HG03108 (cell line): ENCODE data around the gene CENPVL2.
"Not testable (repeated sequence)": the region's sequence is repeated elsewhere in the genome, so short reads cannot be mapped to it uniquely, and the experiment has no call there.

ENCODE experiments used
- ATAC-seq: cut with Tn5 transposase; IDR thresholded peaks from one replicate; pipeline ENCODE4 v1.9.1; 2021; ENCODE audit warnings: moderate library complexity; ENCODE audit not compliant: unreplicated experiment

The CENPVL2 gene

GRCh38 chrX:51682720-51683062, at the start of gene CENPVL2:
TSS of gene CENPVL2 (minus strand) at chrX:51682831. CDS start at chrX:51682831, 0 bp downstream.
- not testable (repeated sequence) for ATAC-seq

GRCh38 chrX:51728202-51728601, 45.6 kb upstream of the CENPVL2 start:
- no peak for ATAC-seq

- ATAC-seq = not testable (repeated sequence)
These were observed 30.5 kb upstream of the CENPVL2 start for GRCh38 chrX:51712943-51713647.

DNA sequence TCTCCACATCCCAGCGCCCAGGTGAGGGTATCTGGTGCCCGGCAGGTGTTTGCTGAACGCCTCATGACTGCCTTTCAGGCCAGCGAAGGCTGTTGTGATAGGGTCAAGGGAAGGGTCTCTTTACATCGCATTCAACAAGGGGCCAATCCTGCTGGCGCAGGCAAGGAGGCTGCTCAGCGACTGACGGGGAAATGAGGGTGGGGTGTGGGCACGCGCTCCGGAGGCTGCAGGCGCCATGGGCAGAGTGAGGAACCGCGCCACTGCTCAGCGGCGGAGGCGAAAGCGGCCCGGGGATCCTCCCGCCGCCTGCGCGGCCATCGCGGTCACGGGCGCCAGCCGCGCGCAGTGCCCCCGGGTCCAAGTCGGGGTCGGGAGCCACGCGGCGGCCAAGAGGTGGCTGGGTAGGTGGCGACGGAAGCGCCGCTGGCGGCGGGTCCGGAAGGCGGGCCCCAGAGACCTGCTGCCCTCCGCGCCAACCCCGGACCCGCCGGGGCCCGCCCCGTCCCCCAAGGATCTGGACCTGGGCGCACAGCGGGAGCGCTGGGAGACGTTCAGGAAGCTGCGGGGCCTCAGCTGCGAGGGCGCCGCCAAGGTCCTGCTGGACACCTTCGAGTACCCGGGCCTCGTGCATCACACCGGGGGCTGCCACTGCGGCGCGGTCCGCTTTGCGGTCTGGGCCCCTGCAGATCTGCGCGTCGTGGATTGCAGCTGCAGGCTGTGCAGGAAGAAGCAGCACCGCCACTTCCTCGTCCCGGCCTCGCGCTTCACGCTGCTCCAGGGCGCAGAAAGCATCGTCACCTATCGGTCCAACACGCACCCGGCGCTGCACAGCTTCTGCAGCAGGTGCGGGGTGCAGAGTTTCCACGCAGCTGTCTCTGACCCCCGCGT, 27.9 kb upstream of the CENPVL2 start, which contains the start of gene CENPVL1:
TSS of gene CENPVL1 (plus strand) at position 236 of the 888 bp plus-strand sequence. CDS start at position 236, 0 bp downstream.
- not testable (repeated sequence) for ATAC-seq

- ATAC-seq = no peak
These were observed 14.8 kb upstream of the CENPVL2 start for GRCh38 chrX:51697397-51697796.

DNA sequence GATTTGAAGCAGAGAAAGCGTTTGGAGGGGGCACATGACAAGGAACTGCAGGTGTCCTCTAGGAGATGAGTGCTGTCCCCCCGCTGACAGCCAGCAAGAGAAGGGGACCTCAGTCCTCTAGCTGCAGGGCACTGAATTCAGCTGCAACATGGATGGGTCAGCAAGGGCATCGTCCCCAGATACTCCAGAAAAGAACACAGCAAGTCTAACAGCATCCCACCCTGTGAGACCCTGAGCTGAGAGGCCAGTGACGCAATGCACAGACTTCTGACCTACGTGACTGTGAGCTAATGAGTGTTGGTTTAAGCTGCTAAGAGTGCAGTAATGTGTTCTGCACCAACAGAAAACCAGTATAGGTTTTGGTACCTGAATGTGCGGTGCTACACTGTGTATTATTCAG, 11.6 kb upstream of the CENPVL2 start:
- no peak for ATAC-seq

DNA sequence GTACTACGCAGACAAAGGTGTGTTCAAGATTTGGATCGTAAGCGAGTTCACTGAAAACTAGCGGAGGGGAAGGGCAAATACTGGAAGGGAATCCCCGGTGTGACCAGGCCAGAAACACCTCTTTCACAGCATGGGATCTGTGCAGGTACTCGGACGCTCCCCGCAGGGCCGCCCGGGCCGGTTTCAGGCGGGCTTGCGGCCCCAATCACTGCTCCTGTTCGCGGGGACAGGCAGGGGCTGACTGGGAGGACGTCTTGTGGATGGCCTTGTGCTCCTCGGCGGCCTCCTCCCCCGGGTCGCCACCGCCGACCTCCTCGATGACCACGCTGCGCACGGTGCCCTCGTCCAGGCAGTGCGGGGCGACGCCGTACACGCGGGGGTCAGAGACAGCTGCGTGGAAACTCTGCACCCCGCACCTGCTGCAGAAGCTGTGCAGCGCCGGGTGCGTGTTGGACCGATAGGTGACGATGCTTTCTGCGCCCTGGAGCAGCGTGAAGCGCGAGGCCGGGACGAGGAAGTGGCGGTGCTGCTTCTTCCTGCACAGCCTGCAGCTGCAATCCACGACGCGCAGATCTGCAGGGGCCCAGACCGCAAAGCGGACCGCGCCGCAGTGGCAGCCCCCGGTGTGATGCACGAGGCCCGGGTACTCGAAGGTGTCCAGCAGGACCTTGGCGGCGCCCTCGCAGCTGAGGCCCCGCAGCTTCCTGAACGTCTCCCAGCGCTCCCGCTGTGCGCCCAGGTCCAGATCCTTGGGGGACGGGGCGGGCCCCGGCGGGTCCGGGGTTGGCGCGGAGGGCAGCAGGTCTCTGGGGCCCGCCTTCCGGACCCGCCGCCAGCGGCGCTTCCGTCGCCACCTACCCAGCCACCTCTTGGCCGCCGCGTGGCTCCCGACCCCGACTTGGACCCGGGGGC, 567 bp downstream of the CENPVL2 start:
- not testable (repeated sequence) for ATAC-seq

DNA sequence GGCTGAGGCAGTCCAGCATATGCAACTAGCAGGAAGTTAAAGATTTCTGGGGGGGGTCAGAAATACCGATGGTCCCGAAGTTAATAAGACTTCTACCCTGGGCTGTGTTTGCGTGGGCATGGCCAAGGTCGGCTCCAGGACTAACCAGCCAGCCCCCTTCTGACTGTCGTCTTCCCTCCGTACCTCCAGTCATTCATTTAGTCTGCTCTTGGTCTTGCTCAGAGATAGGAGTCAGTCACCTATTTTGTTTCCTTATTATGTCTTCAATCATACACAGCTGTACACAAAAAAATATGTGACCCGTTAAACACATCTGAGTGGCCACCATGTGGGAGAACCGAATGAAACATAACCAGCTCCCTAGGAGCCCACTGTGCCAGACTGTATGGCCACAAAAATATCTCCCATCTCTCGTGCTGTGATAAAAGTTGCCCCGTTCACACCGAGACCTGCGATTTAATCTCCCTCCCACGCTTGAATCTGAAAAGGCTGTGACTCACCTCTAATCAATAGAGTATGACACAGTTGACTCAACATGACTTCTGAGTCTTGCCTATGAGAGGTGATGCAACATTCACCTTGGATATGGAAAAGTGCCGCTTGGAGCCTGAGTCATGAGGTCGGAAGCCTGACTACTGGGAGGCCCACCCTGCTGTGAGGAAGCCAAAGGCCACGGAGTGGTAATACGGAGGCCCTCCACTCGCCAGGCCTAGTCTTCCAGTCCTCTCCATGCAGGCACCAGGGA, 2.8 kb downstream of the CENPVL2 start:
- ATAC-seq = not testable (repeated sequence)

DNA sequence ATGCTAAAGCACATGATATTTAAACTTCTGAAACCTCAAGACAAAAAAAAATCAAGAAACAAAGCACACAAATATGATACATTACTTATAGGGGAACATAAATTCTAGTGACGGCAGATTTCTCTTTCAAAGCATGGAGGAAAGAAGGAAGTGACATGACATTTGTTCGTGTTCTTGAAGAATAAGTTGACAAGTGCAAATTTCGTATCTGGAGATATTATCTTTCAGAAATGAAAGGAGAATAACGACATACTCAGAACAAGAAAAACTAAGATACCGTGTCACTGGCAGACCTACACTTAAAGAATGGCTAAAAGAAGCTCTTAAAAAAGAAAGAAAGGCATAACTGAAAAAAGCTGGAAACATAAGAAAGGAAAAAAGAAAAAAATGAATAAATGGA, 16.6 kb downstream of the CENPVL2 start:
- ATAC-seq = no peak

GRCh38 chrX:51643377-51643776, 39.3 kb downstream of the CENPVL2 start:
- no peak for ATAC-seq

GRCh38 chrX:51641421-51642021, 41.1 kb downstream of the CENPVL2 start:
- no peak for ATAC-seq

- not testable (repeated sequence) for ATAC-seq
These were observed 46.1 kb downstream of the CENPVL2 start for GRCh38 chrX:51636511-51636910.
